Epithelial cell of esophagus (primary cell): ENCODE data around the gene TLR7.

ENCODE experiments used
- DNase-seq: peaks from one replicate; pipeline ENCODE4 v3.0.0; 2010; ENCODE audit warnings: low read depth
- H3K4me3 ChIP-seq: 2 replicates; pipeline ENCODE4 v1.5.1; 2011; ENCODE audit warnings: mild to moderate bottlenecking, low read length, control low read depth
- CTCF ChIP-seq: IDR thresholded peaks from 2 replicates; pipeline ENCODE4 v1.5.1; 2011; ENCODE audit warnings: low read depth, mild to moderate bottlenecking, low read length, control low read depth, inconsistent platforms; ENCODE audit not compliant: insufficient read depth; ENCODE audit errors: missing control alignments

TLR7 gene

GRCh38 chrX:12843061-12843667, 23.7 kb upstream of the TLR7 start:
- no peak for TF ChIP-seq CTCF
- no peak overlapping the region for H3K4me3 ChIP-seq
- DNase-seq = no peak

DNA sequence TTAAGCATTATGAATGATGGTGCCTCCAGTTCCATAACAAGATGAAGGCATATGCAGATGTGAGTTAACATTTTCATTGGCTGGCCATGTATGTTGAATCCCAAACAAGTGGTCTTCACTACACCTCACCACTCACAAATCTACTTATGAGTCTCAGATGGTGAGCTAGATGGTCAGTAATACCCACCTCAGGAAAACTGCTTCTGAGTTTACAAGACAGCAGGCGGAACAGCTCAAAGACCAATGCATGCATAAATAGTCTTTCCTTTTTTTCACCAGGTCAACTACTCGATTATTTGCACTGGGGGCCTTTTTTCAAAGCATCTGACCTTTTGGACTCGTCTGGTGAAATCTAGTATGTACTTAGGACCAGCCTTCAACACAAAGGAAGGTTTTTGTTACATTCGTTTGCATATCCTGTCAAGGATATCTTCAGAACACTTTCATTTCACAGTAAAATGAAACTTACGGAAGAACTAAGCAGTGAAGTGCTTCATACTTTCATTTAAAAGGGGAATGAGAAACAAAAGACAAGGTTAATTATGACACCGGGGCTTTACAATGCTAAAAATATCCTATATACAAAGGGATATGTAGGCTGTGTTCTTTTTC, 23.1 kb upstream of the TLR7 start:
- no peak for DNase-seq
- TF ChIP-seq CTCF = no peak
- no peak overlapping the region for H3K4me3 ChIP-seq

DNA sequence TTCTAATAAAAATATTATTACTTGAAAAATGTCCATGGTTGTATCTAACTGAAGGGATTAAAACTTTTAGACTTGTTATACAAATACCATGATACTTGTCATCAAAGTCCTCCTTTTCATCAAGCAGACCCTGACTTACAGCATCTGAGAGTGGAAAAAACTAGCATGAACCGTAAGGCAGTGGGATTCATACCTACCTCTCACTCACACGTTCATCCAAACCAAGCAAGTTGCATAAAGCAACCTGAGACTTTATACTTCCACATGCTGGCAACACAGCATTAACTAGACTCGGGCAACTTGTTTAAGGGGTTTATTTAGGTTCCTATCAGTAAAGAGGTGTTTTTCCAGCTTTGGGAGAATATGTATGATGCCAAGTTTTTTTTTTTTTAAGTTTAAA, 22.6 kb upstream of the TLR7 start:
- DNase-seq = no peak

DNA sequence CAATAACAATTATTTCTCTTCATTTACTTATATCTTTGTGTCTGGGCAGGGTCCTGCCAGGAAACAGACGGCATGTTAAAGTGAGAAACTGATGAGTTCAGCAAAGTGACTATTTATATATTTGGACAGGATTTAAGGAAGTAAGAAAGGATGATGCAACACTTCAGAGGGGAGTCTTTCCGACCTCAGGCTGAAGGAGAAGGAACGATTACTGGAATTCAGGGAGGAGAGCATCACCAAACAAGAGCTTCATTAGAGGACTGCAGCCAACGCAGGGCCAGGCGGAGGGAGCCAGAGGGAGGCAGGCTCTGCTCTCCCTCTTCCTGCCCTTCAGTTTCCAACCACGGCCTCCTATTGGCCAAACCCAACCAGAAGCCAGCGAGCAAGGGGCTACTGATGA, 1.5 kb upstream of the TLR7 start:
- DNase-seq = no peak
- TF ChIP-seq CTCF = no peak
- no peak overlapping the region for H3K4me3 ChIP-seq

More for the DNA sequence above, 22.6 kb upstream of the TLR7 start:
- H3K4me3 ChIP-seq = no peak overlapping the region
- TF ChIP-seq CTCF = no peak

DNA sequence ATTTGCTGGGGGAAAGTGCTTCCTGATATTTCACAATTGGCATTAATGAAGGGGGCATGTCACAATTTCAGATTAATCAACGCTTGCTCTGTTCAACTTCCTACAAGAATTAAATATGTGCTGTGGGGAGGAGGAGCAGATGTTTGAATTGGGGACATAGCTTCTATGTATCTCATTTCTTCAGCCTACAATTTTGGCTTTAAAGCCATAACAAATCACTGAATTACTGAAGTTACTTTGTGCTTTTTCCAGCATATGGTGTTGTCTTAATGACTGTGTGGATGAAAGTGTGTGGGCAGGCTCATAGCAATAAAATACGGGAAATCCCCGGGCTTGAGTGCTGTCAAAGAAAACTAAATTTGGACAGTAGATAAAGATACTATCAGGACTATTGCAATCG, 813 bp downstream of the TLR7 start:
- no peak for TF ChIP-seq CTCF
- no peak for DNase-seq
- H3K4me3 ChIP-seq = no peak overlapping the region

- H3K4me3 ChIP-seq = no peak overlapping the region
- no peak for DNase-seq
- TF ChIP-seq CTCF = no peak
These were observed 1.9 kb downstream of the TLR7 start for GRCh38 chrX:12868747-12869146.

DNA sequence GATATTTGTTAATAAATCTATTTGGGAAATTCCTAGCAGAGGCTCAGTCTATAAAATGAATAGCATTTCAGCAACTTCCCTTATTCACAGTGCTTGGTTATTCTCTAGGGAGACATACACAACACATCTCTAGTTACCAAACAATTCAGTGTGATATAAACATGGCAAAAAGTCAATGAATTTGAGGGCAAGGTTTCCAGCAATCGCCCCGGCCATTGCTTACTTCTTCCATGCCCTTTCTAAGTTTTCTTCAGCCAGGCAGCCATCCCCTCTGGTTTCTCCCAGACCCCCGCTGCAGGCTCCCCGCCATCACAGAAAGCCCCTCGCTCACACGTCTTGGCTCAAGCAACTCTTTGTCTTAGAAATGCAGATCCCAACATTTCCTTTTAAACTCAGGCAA, 4.4 kb downstream of the TLR7 start:
- no peak for DNase-seq
- no peak overlapping the region for H3K4me3 ChIP-seq
- no peak for TF ChIP-seq CTCF
